Measurements from ENCODE around the gene NRROS.

DNA sequence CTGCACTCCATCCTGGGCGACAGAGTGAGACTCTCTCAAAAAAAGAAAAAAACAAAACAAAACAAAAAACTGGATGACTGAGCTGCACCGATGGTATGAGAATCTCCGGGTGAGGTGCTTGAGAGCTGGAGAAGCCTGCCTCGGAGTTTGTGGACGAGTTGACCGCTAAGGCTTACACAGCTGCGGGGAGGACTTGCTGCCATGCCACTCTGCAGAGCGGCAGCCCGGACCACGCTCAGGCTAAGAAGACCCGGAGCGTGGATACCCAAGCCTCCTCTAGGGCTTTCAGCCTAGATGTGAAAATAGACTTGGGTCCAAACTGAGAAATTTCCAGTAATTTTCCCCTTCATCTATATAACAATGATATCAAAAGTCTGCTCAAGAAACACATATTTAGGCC is 16.0 kb downstream of the NRROS start:
- TF ChIP-seq, protein P1, sequence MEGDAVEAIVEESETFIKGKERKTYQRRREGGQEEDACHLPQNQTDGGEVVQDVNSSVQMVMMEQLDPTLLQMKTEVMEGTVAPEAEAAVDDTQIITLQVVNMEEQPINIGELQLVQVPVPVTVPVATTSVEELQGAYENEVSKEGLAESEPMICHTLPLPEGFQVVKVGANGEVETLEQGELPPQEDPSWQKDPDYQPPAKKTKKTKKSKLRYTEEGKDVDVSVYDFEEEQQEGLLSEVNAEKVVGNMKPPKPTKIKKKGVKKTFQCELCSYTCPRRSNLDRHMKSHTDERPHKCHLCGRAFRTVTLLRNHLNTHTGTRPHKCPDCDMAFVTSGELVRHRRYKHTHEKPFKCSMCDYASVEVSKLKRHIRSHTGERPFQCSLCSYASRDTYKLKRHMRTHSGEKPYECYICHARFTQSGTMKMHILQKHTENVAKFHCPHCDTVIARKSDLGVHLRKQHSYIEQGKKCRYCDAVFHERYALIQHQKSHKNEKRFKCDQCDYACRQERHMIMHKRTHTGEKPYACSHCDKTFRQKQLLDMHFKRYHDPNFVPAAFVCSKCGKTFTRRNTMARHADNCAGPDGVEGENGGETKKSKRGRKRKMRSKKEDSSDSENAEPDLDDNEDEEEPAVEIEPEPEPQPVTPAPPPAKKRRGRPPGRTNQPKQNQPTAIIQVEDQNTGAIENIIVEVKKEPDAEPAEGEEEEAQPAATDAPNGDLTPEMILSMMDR (conservative IDR thresholded peaks at IDR 0.05) = no peak
- no peak for TF ChIP-seq ZFX (IDR thresholded peaks at IDR 0.05)

Data from C4-2B (cell line).